NCI-H146 (cell line): ENCODE measurements around the gene TBXAS1.
"Not testable (repeated sequence)": the region's sequence is repeated elsewhere in the genome, so short reads cannot be mapped to it uniquely, and the experiment has no call there.

Source experiments
- DNase-seq: peaks from one replicate; lab custom pipeline; 2025; lab: John Stamatoyannopoulos, UW

TBXAS1 gene

GRCh38 chr7:139827042-139827441 lies 2.0 kb upstream of the TBXAS1 start:
- peak; percentile 45 for DNase-seq

DNA sequence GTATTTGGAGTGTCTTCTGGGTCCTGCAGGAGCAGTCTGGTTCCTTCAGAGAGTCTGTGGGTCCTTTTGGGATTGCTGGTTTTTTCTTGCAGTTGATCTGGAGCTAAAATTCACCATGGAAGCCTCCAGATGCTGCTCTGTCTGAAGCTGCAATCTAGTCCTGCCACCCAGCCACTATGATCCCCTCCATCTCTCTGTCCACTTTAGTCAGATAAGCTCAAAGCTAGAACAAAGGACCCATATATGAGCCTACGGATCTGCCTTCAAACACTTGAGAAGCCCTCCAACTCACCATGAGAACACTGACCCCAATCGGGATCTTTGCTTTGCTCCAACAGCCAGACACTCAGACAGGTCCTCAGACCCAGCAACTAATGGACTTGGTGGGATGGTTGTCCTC lies 618 bp upstream of the TBXAS1 start:
- DNase-seq = no peak

- no peak for DNase-seq
These were observed 682 bp downstream of the TBXAS1 start for GRCh38 chr7:139829775-139830117.

GRCh38 chr7:139830292-139830691 lies 1.2 kb downstream of the TBXAS1 start:
- DNase-seq = no peak

DNA sequence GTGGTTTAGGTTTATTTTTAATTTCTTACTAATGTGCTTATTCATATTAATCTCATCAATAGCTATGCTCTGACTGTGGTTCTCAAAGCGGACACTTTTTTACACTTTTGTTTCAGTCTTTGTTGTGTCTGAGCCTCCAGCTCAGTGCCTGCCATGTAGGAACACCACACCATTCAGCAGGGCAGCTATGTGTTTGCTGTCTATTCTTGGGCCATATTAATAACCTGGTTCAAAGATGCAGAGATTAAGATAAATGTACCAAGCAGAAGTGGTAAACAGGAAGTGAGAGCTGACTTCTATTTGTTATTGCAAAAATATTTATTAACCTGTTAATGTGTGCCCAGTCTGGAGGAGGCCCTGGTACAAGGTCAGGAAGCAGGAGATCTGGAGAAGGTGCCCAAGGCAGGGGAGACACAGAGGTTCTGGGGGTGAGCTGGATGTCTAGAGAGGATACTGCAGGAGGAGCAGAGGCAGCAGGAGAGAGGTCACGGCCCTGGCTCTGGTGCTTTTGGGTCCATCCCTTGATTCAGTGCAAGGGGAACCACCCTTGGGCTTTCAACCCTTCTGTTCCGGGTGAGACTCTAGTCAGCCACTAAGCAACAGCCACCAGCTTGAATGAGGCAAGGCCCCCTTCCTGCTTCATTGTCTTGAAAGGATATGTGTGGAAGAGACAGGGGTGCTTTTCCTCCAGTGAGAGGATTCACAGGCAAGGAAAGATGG lies 1.9 kb downstream of the TBXAS1 start:
- no peak for DNase-seq

- DNase-seq = not testable (repeated sequence)
These were observed 6.8 kb downstream of the TBXAS1 start for GRCh38 chr7:139835848-139836247.

DNA sequence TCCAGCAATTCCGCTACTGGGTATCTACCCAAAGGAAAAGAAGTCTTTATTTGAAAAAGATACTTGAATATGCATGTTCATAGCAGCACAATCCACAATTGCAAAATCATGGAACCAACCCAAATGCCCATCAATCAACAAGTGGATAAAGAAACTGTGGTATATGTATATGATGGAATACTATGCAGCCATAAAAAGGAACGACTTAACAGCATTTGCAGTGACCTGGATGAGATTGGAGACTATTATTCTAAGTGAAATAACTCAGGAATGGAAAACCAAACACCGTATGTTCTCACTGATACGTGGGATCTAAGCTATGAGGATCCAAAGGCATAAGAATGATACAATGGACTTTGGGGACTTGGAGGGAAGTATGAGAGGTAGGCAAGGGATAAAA lies 8.2 kb downstream of the TBXAS1 start:
- not testable (repeated sequence) for DNase-seq

DNA sequence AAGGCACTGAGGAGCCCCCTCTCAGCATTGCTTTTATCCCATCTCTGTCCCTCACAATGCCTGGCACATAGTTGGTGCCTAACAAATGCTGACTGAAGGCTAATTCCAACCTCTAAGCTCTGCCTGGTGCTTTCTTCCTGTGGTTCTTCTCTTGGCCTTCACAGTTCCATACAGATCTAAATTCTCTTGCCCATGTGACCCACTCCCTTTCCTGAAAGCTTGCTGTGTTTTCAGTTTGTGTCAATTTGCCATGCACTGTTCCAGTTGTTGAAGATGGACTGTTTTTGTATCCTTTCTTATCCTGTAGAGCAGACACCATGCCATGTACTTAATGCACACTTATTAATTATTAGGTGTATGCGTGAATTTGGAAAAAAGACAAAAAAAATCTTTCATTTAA lies 9.2 kb downstream of the TBXAS1 start:
- DNase-seq = no peak

DNA sequence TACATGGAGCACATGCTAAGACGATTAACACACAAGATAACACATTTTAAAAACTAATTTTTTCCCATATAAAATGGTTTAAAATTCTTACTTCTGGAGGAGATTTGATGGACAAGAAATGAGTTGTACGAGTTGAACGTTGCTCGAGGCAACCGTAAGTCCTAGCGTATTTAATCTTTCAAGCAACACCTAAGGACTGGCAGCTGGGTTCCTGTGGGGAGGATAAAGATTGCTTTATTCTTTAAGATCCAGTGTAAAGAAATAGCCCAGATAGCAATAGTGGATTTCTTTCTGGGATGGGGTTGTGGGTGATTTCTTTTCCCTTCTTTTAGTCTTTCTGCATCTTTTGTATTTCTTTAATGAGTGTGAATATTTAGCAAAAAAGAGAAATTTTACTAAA lies 9.8 kb downstream of the TBXAS1 start:
- no peak for DNase-seq

DNA sequence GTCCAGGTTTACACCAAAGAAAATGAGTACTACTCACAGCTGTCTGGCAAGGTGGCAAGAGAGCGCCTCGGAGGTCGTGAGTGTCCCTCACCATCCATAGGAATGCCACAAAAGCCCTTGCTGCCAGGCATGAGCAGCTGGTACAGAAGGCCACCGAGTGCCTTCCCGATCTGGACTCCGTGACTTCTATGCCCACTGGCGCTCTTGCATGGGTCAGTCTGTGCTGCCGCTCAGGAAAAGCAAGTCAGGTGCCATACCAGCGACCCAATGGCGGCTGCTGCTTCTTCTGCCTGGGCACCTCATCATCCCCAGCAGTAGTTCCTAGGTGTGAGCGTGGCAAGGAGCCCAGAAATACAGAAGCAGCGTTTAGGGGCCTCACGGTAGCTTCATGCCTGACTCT lies 11.7 kb downstream of the TBXAS1 start:
- DNase-seq = no peak

DNA sequence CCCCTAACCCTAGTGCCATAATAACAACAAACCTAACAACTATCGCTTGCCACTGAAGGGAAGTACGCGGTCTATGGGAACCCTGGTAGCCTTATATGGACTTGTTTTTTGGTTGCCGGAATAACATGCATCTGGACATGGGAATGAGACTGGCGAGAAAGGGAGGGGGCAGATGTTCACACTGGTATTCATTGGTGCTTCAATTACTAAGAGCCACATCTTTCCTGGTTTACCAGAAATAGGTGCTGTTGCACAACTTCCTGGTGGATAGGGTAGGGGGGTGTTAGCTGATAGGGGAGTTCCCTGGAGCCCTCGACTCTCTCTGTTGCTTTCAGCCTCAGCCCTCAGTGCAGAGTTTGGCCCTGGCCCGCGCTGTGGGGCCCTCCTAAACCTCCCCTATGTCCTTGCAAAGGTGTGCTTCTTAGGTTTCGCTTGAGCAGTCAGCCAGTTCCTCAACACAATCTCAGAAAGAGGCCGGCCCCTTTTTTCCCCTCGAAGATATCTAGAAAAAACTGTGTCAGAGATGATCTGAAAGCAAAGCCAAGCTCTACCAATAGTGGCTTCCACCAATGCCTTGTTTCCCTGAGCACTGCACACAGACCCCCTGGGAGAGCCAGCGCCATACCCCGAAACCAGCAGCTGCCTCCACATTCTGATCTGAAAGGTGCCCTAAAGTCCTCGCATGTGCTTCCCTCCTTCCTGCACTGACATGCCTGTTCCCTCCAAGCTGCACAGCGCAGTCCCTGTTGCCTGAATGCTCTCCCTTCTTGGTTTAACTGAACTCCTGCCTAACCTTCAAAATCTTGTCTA lies 13.5 kb downstream of the TBXAS1 start:
- no peak for DNase-seq

- not testable (repeated sequence) for DNase-seq
These were observed 14.1 kb downstream of the TBXAS1 start for GRCh38 chr7:139843211-139843537.

- DNase-seq = no peak
These were observed 15.8 kb downstream of the TBXAS1 start for GRCh38 chr7:139844779-139845442.

DNA sequence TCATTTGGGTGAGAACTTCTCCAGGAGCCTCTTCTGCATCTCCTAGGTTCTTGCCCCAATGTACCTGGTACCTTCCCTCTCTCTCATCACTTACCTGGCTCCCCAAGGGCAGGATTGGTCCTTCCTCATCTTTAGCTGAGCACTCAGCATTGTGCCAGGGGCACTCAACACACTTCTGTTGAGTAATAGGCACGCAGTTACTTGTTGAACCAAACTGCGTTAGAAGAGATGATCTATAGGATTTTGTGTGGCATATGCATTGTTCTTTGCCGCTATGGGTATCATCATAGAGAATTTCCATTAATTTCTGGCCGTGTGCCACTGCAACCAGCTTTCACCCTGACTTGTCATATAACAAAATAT lies 16.4 kb downstream of the TBXAS1 start:
- DNase-seq = no peak

DNA sequence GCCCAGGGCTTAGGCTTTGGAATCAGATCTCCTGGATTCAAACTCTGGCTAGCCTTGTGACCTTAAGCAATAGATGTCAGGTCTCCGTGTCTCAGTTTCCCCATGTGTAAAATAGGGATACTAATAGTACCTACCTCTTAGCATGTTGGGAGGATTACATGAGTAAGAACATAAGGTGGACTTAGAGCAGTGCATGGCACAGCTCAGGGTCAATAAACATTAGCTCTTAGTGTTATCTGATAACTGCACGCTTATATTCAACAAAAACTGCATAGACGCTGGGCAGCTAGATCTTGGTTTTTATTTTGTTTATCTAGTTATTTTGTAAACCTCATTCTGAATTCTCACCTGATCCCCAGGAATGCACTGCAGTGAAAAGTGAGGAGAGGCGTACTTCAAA lies 17.2 kb downstream of the TBXAS1 start:
- no peak for DNase-seq

GRCh38 chr7:139848274-139848673 lies 19.2 kb downstream of the TBXAS1 start:
- no peak for DNase-seq

DNA sequence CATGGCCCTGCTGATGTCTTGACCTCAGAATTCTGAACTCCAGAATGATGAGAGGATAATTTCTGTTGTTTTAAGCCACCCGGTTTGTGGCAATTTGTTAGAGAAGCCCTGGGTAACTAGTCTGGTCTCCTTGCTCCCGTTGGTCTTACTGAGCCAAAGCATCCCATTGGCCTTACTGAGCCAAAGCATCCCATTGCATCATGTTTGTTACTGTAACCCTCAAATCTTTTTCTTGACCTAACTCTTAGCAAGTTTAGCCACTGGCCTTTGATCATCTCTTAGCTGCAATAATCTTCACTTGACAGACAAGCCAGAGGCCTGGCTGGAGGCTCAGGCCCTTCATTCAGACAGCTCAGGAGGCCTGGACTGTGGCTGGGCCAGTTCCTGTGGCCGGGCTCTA lies 21.8 kb downstream of the TBXAS1 start:
- DNase-seq = no peak

DNA sequence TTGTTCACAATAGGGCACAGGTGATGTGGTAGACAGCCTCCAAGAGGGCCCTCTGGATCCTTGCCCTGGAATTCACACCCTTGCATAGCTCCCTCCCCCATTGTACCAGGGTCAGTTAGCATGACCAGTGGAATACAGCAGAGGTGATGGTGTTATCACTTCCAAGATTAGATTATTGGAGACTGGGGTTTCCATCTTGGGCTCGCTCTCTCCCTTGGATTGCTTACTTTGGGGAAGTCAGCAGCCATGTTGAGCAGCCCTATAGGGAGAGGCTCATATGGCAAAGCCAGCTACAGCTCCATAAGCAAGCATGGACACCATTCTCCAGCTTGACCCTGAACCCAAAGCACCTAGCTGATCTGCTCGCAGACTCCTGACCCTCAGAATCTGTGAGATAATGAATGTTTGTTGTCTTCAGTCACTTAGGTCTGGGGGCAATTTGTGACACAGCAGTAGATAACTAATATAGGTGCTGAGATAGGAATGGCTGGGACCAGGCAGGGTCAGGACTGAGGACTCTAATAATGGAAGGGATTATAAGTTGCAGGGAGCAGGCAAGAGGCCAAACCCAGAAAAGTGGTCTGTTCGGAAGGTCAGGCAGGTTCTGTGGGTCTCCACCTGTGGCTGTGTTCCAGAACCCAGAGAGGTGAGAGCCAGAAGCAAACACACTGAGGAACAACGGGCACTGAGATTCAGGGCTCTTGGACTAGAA lies 22.9 kb downstream of the TBXAS1 start:
- no peak for DNase-seq

DNA sequence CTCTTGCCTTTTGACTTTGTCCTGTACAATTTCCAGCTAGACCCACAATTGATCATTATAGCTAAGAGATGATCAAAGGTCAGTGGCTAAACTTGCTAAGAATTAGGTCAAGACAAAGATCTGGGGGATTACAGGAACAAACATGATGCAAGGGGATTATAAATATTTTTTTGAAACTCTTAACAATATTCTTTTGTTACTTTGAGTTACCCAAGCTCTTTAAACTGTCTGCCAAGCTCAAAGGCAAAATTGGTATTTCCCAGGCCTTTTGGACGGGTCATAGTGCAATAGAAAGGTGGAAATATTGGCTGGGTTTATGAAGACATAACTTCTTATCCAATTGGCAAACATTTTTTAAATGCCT lies 23.4 kb downstream of the TBXAS1 start:
- DNase-seq = no peak

GRCh38 chr7:139853506-139854123 lies 24.6 kb downstream of the TBXAS1 start:
- no peak for DNase-seq

DNA sequence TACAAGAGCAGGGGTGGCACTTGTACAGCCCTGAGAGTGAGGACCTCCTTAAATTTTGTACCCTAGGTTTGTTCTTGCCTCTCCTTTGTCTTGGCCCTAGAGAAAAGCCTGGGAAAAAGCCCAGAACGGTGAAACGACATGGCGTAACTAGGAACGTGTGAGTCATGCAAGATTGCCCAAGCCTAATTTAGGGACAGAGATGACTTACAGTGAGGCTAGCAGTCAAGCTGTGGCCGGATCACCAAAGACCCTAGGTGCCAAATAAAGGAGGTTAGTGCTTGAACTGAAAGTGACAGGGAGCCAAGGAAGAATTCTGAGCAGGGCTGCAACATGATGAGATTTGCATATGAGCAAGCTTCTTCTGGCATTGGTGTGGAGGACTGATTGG lies 25.1 kb downstream of the TBXAS1 start:
- DNase-seq = no peak

DNA sequence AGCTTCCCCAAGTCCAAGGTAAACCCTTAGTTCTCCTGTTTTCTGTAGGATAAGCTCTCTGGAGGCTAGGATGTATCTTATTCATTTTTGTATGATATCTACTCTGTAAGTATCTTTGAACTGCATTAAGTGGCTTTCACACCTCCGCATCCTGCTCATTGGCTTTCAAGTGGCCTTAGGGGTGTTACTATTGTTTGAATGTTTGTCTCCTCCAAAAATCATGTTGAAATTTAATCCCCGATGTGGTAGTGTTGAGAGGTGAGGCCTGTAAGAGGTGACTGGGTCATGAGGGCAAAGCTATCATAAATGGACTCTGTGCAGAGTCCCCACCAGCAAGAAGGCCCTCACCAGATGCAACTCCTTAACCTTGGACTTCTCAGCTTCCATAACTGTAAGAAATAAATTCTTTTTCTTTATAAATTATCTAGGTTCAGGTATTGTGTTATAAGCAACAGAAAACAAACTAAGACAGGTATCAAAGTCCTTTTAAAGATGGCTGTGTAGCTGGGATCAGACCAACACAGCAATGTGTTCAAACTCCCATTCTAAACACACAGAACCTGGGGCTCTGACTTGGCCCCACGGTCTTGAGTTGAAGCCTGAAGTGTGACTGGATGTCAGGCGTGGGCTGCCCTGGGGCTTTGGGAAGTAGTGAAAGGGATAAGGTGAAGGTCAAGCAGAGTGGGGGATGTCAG lies 25.9 kb downstream of the TBXAS1 start:
- no peak for DNase-seq
